Glutamatergic neuron (in vitro differentiated cells): ENCODE measurements around the gene EEF1AKMT4. TPM values are rescaled to one million over a fixed set of nuclear protein-coding genes. Genes with fewer than 3 reads are reported as not detected.
A peak's percentile ranks its signal among the peaks of the same experiment; 100 is the strongest.

Source experiments
- DNase-seq: peaks from one replicate; pipeline ENCODE4 v3.0.0; 2022
- H3K27ac Mint-ChIP-seq: one replicate; pipeline ENCODE4 v1.8.0; 2020; ENCODE audit warnings: mild to moderate bottlenecking, mixed read lengths, inconsistent platforms; ENCODE audit not compliant: unreplicated experiment
- H3K27me3 Mint-ChIP-seq: one replicate; pipeline ENCODE4 v1.8.0; 2020; ENCODE audit warnings: mild to moderate bottlenecking, moderate library complexity, mixed read lengths, inconsistent platforms; ENCODE audit not compliant: unreplicated experiment
- H3K36me3 Mint-ChIP-seq: one replicate; pipeline ENCODE4 v1.8.0; 2020; ENCODE audit warnings: mild to moderate bottlenecking, mixed read lengths, inconsistent platforms; ENCODE audit not compliant: unreplicated experiment
- H3K4me1 Mint-ChIP-seq: one replicate; pipeline ENCODE4 v1.8.0; 2020; ENCODE audit warnings: mild to moderate bottlenecking, low read depth, mixed read lengths, inconsistent platforms; ENCODE audit not compliant: unreplicated experiment
- H3K4me3 Mint-ChIP-seq: one replicate; pipeline ENCODE4 v1.8.0; 2020; ENCODE audit warnings: mild to moderate bottlenecking, mixed read lengths, inconsistent platforms; ENCODE audit not compliant: unreplicated experiment
- H3K9me3 Mint-ChIP-seq: one replicate; pipeline ENCODE4 v1.8.0; 2020; ENCODE audit warnings: mild to moderate bottlenecking, moderate library complexity, mixed read lengths, inconsistent platforms; ENCODE audit not compliant: unreplicated experiment
- total RNA-seq: library from RNA; stranded (reverse); fragmentation: NEBNext Ultra II Directional; extraction: Animal tissue kit (Norgen Biotek cat#: 25700); gene quantifications from one replicate; pipeline ENCODE4 v1.2.1, GENCODE V29; 2021; ENCODE audit not compliant: unreplicated experiment
- TF ChIP-seq, protein P1 (sequence below): fragments of 200-600 bp; sonication (generic); IDR thresholded peaks from one replicate; pipeline ENCODE4 v1.5.0; 2021; ENCODE audit not compliant: partially characterized antibody, unreplicated experiment

EEF1AKMT4 gene
- total RNA-seq, 1 donor from 2014 or later, result 1.7 TPM

DNA sequence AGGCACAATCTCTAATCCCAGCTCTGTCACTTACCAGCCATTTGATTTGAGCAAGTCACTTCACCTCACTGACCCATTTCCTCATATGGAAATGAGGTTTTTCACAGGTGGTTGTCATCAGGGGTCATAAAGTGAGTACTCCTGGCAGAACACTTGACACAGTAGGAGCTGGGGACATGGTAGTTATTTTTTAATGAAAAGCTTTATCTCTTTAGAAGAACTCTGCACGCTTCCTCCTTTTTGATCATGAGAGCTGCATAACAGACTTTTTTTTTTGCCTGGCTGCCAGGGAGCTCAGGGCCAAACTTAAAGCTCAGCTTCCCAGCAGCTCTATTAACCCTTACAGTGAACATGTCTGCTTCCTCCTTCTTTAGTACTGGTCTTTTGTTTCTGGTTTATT lies 11.7 kb upstream of the EEF1AKMT4 start:
- TF ChIP-seq, protein P1, sequence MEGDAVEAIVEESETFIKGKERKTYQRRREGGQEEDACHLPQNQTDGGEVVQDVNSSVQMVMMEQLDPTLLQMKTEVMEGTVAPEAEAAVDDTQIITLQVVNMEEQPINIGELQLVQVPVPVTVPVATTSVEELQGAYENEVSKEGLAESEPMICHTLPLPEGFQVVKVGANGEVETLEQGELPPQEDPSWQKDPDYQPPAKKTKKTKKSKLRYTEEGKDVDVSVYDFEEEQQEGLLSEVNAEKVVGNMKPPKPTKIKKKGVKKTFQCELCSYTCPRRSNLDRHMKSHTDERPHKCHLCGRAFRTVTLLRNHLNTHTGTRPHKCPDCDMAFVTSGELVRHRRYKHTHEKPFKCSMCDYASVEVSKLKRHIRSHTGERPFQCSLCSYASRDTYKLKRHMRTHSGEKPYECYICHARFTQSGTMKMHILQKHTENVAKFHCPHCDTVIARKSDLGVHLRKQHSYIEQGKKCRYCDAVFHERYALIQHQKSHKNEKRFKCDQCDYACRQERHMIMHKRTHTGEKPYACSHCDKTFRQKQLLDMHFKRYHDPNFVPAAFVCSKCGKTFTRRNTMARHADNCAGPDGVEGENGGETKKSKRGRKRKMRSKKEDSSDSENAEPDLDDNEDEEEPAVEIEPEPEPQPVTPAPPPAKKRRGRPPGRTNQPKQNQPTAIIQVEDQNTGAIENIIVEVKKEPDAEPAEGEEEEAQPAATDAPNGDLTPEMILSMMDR, result no peak
- Mint-ChIP-seq H3K36me3 (peaks cover 4% of the 10 kb centered on the region), H3K4me1 (peaks cover 32% of the 10 kb centered on the region), H3K27me3 (peaks cover 12% of the 10 kb centered on the region), H3K9me3 (peaks cover 19% of the 10 kb centered on the region), H3K4me3 (no peak overlapping the region), H3K27ac (peak overlapping the region; percentile 76)
- DNase-seq, result no peak

DNA sequence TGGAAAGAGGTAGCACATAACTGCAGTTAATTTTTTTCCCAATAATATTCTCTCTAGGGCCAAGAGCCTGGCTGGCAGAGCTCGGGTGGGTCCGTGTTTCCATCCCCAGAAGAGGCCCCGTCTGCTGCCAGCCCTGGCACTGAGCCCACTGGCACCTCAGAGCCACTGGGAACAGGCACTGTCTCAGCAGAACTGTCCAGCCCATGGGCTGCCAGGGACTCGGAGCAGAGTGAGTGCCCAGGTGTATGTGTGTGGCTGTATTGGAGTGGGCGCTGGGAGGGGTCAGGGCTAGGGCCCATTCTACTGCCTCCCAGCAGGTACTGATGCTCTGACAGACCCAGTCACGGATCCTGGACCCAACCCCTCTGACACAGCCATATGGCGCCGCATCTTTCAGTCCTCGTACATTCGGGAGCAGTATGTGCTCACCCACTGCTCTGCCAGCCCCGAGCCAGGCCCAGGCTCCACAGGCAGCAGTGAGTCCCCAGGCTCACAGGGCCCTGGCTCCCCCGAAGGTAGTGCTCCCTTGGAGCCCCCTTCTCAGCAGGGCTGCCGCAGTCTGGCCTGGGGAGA lies 11.1 kb upstream of the EEF1AKMT4 start:
- no peak for DNase-seq
- Mint-ChIP-seq H3K27ac (peak overlapping the region; percentile 59), H3K27me3 (peaks cover 12% of the 10 kb centered on the region), H3K4me3 (no peak overlapping the region), H3K36me3 (peaks cover 4% of the 10 kb centered on the region), H3K9me3 (peaks cover 19% of the 10 kb centered on the region), H3K4me1 (peaks cover 29% of the 10 kb centered on the region)
- TF ChIP-seq, protein P1, result no peak

DNA sequence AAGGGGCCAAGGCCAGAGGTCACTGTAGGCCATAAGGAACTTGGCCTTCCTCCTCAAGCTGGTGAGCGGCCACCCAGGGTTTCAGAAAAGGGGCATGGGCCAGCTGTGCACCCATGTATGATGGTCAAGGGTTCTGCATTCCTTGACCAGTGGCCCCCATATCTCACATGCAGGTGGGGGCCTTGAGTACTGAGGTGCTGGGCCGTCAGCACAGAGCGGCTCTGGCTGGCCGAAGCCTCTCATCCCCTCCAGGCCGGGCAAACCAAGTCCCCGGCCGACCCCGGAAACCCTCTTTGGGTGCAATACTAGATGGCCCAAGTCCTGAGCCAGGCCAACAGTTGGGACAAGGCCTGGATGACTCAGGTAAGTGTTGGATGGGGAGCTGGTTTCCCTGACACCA lies 10.3 kb upstream of the EEF1AKMT4 start:
- no peak overlapping the region for H3K4me3 Mint-ChIP-seq
- peaks cover 14% of the 10 kb centered on the region for H3K9me3 Mint-ChIP-seq
- peaks cover 14% of the 10 kb centered on the region for H3K27me3 Mint-ChIP-seq
- DNase-seq, result no peak
- H3K36me3 Mint-ChIP-seq, result peaks cover 4% of the 10 kb centered on the region
- H3K4me1 Mint-ChIP-seq, result peaks cover 23% of the 10 kb centered on the region
- TF ChIP-seq, protein P1, result no peak
- no peak overlapping the region for H3K27ac Mint-ChIP-seq

DNA sequence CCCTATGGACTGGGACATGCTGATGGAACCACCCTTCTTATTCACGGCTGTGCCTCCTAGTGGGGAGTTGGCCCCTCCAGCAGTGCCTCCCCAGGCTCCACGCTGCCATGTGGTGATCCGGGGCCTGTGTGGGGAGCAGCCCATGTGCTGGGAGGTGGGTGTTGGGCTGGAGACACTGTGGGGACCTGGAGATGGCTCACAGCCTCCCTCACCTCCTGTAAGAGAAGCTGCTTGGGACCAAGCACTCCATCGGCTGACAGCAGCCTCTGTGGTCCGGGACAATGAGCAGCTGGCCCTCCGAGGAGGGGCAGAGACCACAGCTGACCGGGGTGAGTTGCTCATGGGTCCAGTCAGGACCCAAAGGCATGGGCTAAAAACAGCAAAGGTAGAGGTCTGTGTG lies 9.8 kb upstream of the EEF1AKMT4 start:
- no peak for DNase-seq
- TF ChIP-seq, protein P1, result no peak
- H3K4me3 Mint-ChIP-seq, result no peak overlapping the region
- peaks cover 19% of the 10 kb centered on the region for H3K4me1 Mint-ChIP-seq
- H3K9me3 Mint-ChIP-seq, result peaks cover 13% of the 10 kb centered on the region
- H3K27ac Mint-ChIP-seq, result no peak overlapping the region
- H3K36me3 Mint-ChIP-seq, result peaks cover 5% of the 10 kb centered on the region
- peaks cover 14% of the 10 kb centered on the region for H3K27me3 Mint-ChIP-seq

DNA sequence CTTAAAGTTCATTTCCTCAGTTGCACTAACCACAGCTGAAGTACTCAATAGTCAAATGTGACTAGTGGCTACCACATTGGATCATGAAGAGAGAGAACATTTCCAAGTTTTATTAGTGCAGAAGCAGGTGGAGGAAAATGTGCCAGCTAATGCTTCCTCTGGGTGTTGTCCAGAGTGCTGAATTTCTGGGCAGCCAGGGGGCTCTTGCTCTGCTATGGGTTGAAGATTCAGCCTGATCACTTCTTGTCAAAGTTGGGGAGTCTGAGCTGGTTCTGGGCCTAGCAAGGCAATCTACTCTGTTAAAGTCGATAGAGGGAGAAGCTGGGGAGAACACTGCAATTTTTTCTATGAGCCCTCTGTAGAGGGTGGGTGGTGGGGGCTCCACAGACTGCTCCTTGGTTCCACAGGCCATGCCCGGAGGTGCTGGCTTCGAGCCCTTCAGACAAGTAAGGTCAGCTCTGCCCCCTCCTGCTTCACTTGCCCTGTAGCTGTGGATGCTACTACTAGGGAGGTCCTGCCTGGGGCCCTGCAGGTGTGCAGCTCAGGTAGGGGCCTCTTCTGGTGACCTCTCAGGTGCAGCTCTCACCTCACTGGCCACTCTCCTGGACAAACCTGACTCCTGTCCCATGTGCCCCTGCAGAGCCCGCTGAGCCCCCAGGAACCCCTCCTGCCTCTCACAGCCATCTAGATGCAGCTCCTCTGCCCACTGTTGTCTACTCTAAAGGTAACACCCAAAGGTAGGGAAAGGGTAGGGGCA lies 8.9 kb upstream of the EEF1AKMT4 start:
- Mint-ChIP-seq H3K4me1 (peaks cover 12% of the 10 kb centered on the region), H3K36me3 (peaks cover 8% of the 10 kb centered on the region), H3K9me3 (peaks cover 13% of the 10 kb centered on the region), H3K27me3 (peaks cover 14% of the 10 kb centered on the region), H3K27ac (no peak overlapping the region), H3K4me3 (no peak overlapping the region)
- DNase-seq, result no peak
- TF ChIP-seq, protein P1, result no peak
